ENCODE results near the gene DDX49.

DNA sequence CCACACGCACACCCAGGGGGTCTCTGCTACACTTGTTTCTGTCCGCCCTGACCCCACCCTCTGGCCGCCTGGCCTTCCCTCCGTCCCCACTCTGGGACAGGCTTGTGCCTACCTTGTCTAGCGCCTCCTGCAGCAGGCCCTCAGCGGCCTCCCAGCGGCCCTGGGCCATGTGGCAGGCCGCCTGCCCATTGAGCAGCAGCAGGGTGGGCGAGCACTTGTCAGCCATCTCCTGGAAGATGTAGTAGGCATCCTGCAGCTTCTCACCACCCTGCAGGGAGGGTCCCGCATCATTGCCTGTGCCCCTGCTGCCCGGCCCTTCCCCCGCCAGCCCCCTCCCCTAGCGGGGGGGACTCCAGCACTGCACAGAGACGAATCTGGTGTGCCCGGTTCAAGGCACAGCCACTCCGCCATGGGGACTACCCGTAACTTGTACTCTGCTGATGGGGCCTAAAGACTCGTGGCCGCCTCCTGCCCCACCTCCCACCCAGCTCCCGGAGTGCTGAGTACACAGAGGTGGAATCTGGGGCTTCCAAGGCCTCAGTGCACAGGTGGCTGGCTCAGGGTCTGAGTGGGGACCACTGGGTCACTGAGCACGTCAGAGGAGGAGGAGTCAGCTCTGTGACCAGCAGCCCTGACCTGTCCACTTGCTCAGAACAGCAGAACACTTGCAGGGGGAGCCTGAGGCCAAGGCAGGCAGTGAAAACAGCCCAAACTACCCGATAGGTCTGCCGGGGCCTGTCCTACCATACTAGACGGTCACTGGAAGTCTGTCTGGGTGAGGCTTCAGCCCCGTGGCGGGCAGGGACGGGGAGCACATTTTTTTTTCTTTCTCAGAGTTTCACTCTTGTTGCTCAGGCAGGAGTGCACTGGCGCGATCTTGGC lies 16.1 kb upstream of the DDX49 start:
- TF ChIP-seq CTCF (IDR thresholded peaks at IDR 0.05; ENCODE audit: insufficient read depth, low read depth, low read length) (no peak), EZH2 (IDR thresholded peaks at IDR 0.05; ENCODE audit: insufficient read depth, low read length) (no peak)
